Gastroesophageal sphincter (tissue), 4 donors: ENCODE measurements around the gene CCDC34. TPM values are rescaled to one million over a fixed set of nuclear protein-coding genes. Genes with fewer than 3 reads are reported as not detected.
"Not testable (repeated sequence)": the region's sequence is repeated elsewhere in the genome, so short reads cannot be mapped to it uniquely, and the experiment has no call there.

Source experiments
- ATAC-seq: fragments of 150-250 bp; one replicate; pipeline ENCODE4 v1.9.1; 2016; ENCODE audit warnings: mild to moderate bottlenecking, moderate library complexity
- H3K27ac ChIP-seq, 4 donors: fragments of 200-600 bp; sonication (generic) in 3 of 4; 1 replicate in 3 of 4; 2 replicates in 1 of 4; pipeline ENCODE4 v1.5.1; 2016 to 2019
- H3K27me3 ChIP-seq: fragments of 200-600 bp; sonication (generic); one replicate; pipeline ENCODE4 v1.5.1; 2019
- H3K36me3 ChIP-seq, 2 donors: fragments of 200-600 bp; sonication (generic); one replicate each; pipeline ENCODE4 v1.5.1; 2019; ENCODE audit warnings: control low read depth in 1 of 2
- H3K4me1 ChIP-seq, 3 donors: fragments of 200-600 bp; sonication (generic); 1 replicate in 2 of 3; 2 replicates in 1 of 3; pipeline ENCODE4 v1.5.1; 2016 to 2019; ENCODE audit warnings: control low read depth in 2 of 3
- H3K4me3 ChIP-seq, 2 donors: fragments of 200-600 bp; sonication (generic); one replicate each; pipeline ENCODE4 v1.5.1; 2019; ENCODE audit warnings: mild to moderate bottlenecking in 1 of 2, moderate library complexity in 1 of 2
- H3K9me3 ChIP-seq, 3 donors: fragments of 200-600 bp; sonication (generic); one replicate each; pipeline ENCODE4 v1.5.1; 2017 to 2019; ENCODE audit warnings: control low read depth in 2 of 3
- EP300 ChIP-seq: sonication (generic); formaldehyde crosslinking; IDR thresholded peaks from one replicate; pipeline ENCODE4 v1.6.1; 2017; ENCODE audit warnings: antibody characterized with exemption, mild to moderate bottlenecking
- POLR2A ChIP-seq, 2 donors: fragments of 450-650 bp; IDR thresholded peaks; one replicate each; pipeline ENCODE4 v1.6.1; 2017; ENCODE audit warnings: antibody characterized with exemption in 2 of 2, mild to moderate bottlenecking in 2 of 2, moderate library complexity in 1 of 2
- POLR2AphosphoS5 ChIP-seq: sonication (generic); formaldehyde crosslinking; IDR thresholded peaks from one replicate; pipeline ENCODE4 v1.6.1; 2017; ENCODE audit warnings: antibody characterized with exemption
- WGBS, 2 donors: methylation state at CpG; one replicate each; pipeline ENCODE4 v1.1.5; 2018; ENCODE audit warnings: low coverage in 1 of 2; 5-methylcytosine and 5-hydroxymethylcytosine counted together
- total RNA-seq, 4 donors: library from RNA; depleted of rRNA; stranded (reverse); fragments of >200 nt; gene quantifications; one replicate each; pipeline ENCODE4 v1.1.0, GENCODE V29; 2016
- TF ChIP-seq, protein P1 (sequence below), 4 experiments: fragments of 200-600 bp in 2 of 4; fragments of 450-650 bp in 2 of 4; sonication (generic) in 1 of 4; IDR thresholded peaks; one replicate each; pipeline ENCODE4 v1.5.1; 2017 to 2019; ENCODE audit warnings: antibody characterized with exemption in 4 of 4, mild to moderate bottlenecking in 2 of 4, moderate library complexity in 2 of 4

The CCDC34 gene
- total RNA-seq, 4 donors from 2014 or later: 0.78 to 1.3 (median 1.1) TPM

DNA sequence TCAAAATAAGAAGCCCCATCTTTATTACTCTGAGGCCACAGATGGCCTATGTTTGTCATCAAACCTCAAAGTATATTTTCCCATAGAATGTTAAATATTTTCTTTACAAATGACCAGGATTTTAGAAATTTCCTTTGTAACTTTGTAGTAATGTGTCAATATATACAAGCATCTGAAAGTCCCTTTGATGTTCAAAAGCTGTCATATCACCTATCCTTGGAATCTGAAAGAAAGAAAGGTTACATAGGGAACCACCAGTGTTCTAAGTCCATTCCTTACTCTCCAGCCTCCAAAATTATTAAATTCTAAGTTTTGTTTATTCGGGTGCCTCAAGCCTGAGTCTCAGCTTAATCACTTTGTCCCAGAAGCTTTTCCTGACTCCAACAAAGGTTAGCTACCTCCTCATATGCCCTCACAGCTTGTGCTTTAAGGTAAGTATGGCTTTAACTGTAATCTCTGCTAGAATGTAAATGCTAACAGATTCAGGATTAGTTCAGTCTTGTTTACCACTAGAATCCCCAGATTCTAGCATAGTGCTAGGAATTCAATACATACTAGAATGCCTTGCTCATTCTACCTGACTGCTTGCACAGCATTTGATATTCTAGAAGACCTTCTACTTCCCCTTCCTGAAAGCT lies 32.3 kb downstream of the CCDC34 start:
- WGBS, 2 donors: 80 to 88% methylated on average over 1 of the region's 1 CpG

DNA sequence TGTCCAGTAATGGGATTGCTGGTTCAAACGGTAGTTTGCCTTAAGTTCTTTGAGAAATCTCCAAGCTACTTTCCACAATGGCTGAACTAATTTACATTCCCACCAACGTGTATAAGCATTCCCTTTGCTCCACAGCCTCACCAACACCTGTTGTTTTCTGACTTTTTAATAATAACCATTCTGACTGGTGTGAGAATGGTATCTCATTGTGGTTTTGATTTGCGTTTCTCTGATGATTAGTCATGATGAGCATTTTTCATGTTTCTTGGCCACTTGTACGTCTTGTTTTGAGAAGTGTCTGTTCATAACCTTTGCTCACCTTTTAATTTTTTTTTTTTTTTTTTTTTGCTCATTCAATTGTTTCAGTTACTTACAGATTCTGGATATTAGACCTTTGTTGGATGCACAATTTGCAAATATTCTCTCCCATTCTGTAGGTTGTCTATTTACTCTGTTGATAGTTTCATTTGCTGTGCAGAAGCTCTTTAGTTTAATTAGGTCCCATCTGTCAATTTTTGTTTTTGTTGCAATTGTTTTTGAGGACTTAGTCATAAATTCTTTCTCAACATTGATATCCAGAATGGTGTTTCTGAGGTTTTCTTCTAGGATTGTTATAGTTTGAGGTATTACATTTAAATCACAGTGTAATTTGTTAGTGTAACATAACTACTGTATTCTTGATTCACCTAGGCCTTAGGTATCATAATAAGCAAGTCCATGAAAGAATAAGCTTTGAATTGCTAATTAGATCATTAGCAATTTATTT lies 33.0 kb downstream of the CCDC34 start:
- no peak for ATAC-seq
- Histone ChIP-seq H3K9me3 (peaks cover 0 to 9% (median 0%) of the 10 kb centered on the region in 3 donors), H3K27me3 (no peaks in the 10 kb centered on the region), H3K27ac (no peak overlapping the region), H3K36me3 (no peaks in the 10 kb centered on the region), H3K4me1 (no peaks in the 10 kb centered on the region), H3K4me3 (no peak overlapping the region)
- WGBS, 2 donors: 90 to 94% methylated on average over 4 of the region's 4 CpGs
- TF ChIP-seq POLR2A (IDR thresholded peaks at IDR 0.05) (no peak), POLR2AphosphoS5 (no peak), EP300 (no peak)
- TF ChIP-seq, protein P1, sequence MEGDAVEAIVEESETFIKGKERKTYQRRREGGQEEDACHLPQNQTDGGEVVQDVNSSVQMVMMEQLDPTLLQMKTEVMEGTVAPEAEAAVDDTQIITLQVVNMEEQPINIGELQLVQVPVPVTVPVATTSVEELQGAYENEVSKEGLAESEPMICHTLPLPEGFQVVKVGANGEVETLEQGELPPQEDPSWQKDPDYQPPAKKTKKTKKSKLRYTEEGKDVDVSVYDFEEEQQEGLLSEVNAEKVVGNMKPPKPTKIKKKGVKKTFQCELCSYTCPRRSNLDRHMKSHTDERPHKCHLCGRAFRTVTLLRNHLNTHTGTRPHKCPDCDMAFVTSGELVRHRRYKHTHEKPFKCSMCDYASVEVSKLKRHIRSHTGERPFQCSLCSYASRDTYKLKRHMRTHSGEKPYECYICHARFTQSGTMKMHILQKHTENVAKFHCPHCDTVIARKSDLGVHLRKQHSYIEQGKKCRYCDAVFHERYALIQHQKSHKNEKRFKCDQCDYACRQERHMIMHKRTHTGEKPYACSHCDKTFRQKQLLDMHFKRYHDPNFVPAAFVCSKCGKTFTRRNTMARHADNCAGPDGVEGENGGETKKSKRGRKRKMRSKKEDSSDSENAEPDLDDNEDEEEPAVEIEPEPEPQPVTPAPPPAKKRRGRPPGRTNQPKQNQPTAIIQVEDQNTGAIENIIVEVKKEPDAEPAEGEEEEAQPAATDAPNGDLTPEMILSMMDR (IDR thresholded peaks at IDR 0.05): no peak

More for the DNA sequence above, 32.3 kb downstream of the CCDC34 start:
- no peak for ATAC-seq
- H3K9me3 ChIP-seq: peaks cover 0 to 8% (median 0%) of the 10 kb centered on the region in 3 donors
- H3K4me3 ChIP-seq: no peak overlapping the region
- TF ChIP-seq, protein P1 (IDR thresholded peaks at IDR 0.05): no peak
- TF ChIP-seq POLR2AphosphoS5 (no peak), POLR2A (IDR thresholded peaks at IDR 0.05) (no peak), EP300 (no peak)
- H3K27ac ChIP-seq: no peak overlapping the region
- H3K36me3 ChIP-seq: no peaks in the 10 kb centered on the region
- H3K4me1 ChIP-seq: no peaks in the 10 kb centered on the region
- H3K27me3 ChIP-seq: no peaks in the 10 kb centered on the region

DNA sequence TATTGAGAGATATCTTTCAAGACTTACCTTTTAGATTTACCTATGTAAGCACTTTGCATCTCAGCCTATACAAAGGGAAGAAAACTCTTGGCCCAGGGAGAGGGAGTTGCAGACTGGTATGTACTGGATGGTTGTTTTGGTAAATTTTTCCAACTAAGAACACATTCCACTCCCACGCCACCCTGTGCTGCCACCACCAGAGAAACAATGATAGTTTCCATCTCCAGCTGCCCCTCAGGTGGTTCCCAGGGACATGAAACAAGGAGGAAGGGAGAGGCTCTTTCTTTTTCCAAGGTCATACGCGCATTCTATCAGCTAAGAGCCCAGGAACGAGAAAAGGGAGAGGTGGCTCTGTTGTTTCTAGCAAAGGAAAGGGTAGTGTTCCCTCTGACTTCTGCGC lies 34.4 kb downstream of the CCDC34 start:
- 92 to 94% methylated on average over 2 to 5 of the region's 5 CpGs for WGBS, 2 donors
- Histone ChIP-seq H3K27me3 (no peaks in the 10 kb centered on the region), H3K9me3 (peaks cover 0 to 9% (median 0%) of the 10 kb centered on the region in 3 donors), H3K36me3 (no peaks in the 10 kb centered on the region), H3K4me3 (no peak overlapping the region), H3K4me1 (no peaks in the 10 kb centered on the region), H3K27ac (no peak overlapping the region)
- TF ChIP-seq EP300 (no peak), POLR2AphosphoS5 (no peak), POLR2A (IDR thresholded peaks at IDR 0.05) (no peak)
- TF ChIP-seq, protein P1 (IDR thresholded peaks at IDR 0.05): no peak
- no peak for ATAC-seq

DNA sequence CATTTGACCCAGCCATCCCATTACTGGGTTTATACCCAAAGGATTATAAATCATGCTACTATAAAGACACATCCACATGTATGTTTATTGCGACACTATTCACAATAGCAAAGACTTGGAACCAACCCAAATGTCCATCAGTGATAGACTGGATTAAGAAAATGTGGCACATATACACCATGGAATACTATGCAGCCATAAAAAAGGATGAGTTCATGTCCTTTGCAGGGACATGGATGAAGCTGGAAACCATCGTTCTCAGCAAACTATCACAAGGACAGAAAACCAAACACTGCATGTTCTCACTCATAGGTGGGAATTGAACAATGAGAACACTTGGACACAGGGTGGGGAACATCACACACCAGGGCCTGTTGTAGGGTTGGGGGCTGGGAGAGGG lies 36.0 kb downstream of the CCDC34 start:
- H3K9me3 ChIP-seq, ATAC-seq, H3K27ac ChIP-seq, H3K36me3 ChIP-seq, H3K27me3 ChIP-seq, H3K4me1 ChIP-seq, H3K4me3 ChIP-seq: not testable (repeated sequence)
- WGBS, 2 donors: 100% methylated on average over 1 of the region's 2 CpGs

- not testable (repeated sequence) for ATAC-seq, H3K9me3 ChIP-seq, H3K4me1 ChIP-seq, H3K4me3 ChIP-seq, H3K36me3 ChIP-seq, H3K27me3 ChIP-seq, H3K27ac ChIP-seq
- WGBS, 2 donors: 77% methylated on average over 3 of the region's 3 CpGs; no CpG with 5 or more reads in 1 of the 2 donors
Observed at GRCh38 chr11:27322196-27322595, 40.8 kb downstream of the CCDC34 start.

GRCh38 chr11:27321340-27321739 lies 41.7 kb downstream of the CCDC34 start:
- H3K9me3 ChIP-seq, H3K4me1 ChIP-seq, H3K27ac ChIP-seq, H3K36me3 ChIP-seq, H3K27me3 ChIP-seq, ATAC-seq, H3K4me3 ChIP-seq: not testable (repeated sequence)
- WGBS, 2 donors: 80 to 94% methylated on average over 1 to 8 of the region's 10 CpGs
